NCI-H2029 (cell line): ENCODE measurements around the gene RELL2.

Source experiments
- DNase-seq: peaks from one replicate; lab custom pipeline; 2025; lab: John Stamatoyannopoulos, UW

The RELL2 gene

GRCh38 chr5:141618804-141619554, 17.8 kb upstream of the RELL2 start, which contains the start of gene DIAPH1:
DIAPH1 (minus strand) TSS chr5:141619000; CDS start chr5:141618914, 86 bp downstream.
- peak; percentile 97 for DNase-seq

- DNase-seq: no peak
Measured at GRCh38 chr5:141623186-141623585, 13.6 kb upstream of the RELL2 start.

GRCh38 chr5:141623611-141624010, 13.2 kb upstream of the RELL2 start:
- DNase-seq: no peak

- DNase-seq: no peak
Measured at GRCh38 chr5:141628175-141628788, 8.5 kb upstream of the RELL2 start.

GRCh38 chr5:141630570-141631140, 6.1 kb upstream of the RELL2 start:
- DNase-seq: no peak

- peak; percentile 45 for DNase-seq
Measured at GRCh38 chr5:141632650-141633049, 4.1 kb upstream of the RELL2 start.

GRCh38 chr5:141633871-141634561, 2.8 kb upstream of the RELL2 start:
- no peak for DNase-seq

- no peak for DNase-seq
Measured at GRCh38 chr5:141634720-141635119, 2.1 kb upstream of the RELL2 start.

- no peak for DNase-seq
Measured at GRCh38 chr5:141635646-141636045, 1.2 kb upstream of the RELL2 start.

- no peak for DNase-seq
Measured at GRCh38 chr5:141636106-141636412, 738 bp upstream of the RELL2 start.

GRCh38 chr5:141637123-141637766, 448 bp downstream of the RELL2 start:
- no peak for DNase-seq

GRCh38 chr5:141637767-141638419, 1.1 kb downstream of the RELL2 start:
- no peak for DNase-seq

- no peak for DNase-seq
Measured at GRCh38 chr5:141638771-141639170, 2.0 kb downstream of the RELL2 start.

- no peak for DNase-seq
Measured at GRCh38 chr5:141639357-141640050, 2.7 kb downstream of the RELL2 start.

- no peak for DNase-seq
Measured at GRCh38 chr5:141640051-141640415, 3.2 kb downstream of the RELL2 start.

- no peak for DNase-seq
Measured at GRCh38 chr5:141640698-141641097, 3.9 kb downstream of the RELL2 start.

- no peak for DNase-seq
Measured at GRCh38 chr5:141641634-141642267, 5.0 kb downstream of the RELL2 start.

GRCh38 chr5:141646026-141646425, 9.2 kb downstream of the RELL2 start:
- DNase-seq: no peak

- DNase-seq: no peak
Measured at GRCh38 chr5:141647242-141647641, 10.4 kb downstream of the RELL2 start.

GRCh38 chr5:141647851-141648250, 11.1 kb downstream of the RELL2 start:
- no peak for DNase-seq
